Measurements from ENCODE around the gene FGFBP1.

Gene FGFBP1

DNA sequence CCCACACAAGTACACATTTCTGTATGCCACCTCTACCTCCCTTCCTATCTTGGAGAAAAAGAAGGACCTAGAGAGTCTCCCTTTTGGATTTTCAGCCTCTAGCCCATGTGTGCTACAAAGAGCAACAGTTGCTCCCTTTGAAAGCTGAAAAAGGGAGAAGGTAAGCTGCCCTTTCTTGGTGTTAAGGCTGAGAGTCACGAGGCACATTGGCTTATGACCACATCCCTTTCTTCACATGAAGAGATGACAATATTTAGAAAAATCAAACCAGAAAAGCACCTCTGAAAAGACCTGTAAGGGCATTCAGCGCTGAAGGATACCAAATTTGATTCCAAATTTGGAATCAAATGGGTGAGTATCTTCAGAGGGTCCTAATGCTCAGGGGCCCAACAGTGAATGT lies 6.4 kb upstream of the FGFBP1 start:
- H3K27ac ChIP-seq: no peak overlapping the region
- no peak overlapping the region for H3K4me3 ChIP-seq (ENCODE audit: low read depth, low read length)
- no peaks in the 10 kb centered on the region for H3K36me3 ChIP-seq
- H3K9me3 ChIP-seq (ENCODE audit: severe bottlenecking): no peaks in the 10 kb centered on the region
- TF ChIP-seq, protein P1, sequence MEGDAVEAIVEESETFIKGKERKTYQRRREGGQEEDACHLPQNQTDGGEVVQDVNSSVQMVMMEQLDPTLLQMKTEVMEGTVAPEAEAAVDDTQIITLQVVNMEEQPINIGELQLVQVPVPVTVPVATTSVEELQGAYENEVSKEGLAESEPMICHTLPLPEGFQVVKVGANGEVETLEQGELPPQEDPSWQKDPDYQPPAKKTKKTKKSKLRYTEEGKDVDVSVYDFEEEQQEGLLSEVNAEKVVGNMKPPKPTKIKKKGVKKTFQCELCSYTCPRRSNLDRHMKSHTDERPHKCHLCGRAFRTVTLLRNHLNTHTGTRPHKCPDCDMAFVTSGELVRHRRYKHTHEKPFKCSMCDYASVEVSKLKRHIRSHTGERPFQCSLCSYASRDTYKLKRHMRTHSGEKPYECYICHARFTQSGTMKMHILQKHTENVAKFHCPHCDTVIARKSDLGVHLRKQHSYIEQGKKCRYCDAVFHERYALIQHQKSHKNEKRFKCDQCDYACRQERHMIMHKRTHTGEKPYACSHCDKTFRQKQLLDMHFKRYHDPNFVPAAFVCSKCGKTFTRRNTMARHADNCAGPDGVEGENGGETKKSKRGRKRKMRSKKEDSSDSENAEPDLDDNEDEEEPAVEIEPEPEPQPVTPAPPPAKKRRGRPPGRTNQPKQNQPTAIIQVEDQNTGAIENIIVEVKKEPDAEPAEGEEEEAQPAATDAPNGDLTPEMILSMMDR (IDR thresholded peaks at IDR 0.05; ENCODE audit: low read depth, low read length): no peak
- no peaks in the 10 kb centered on the region for H3K27me3 ChIP-seq (ENCODE audit: insufficient read depth, low read depth, severe bottlenecking)
- DNase-seq: no peak

DNA sequence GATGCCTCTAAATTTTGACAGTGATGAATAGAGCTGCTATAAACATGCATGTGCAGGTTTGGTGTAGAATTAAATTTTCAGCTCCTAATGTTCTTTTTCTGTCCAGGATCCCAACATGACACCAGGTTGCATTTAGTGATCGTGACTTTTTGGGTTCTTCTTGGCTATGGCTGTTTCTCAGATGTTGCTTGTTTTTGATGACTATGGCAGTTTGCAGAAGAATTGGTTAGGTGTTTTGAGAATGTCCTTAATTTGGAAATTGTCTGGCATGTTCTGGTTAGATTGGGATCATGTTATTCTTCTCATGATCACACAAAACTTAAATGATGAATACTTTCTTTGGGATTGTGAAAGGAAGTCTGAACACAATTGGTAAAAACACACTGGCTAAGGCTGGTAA lies 3.7 kb upstream of the FGFBP1 start:
- Histone ChIP-seq H3K4me3 (ENCODE audit: low read depth, low read length) (no peak overlapping the region), H3K36me3 (no peaks in the 10 kb centered on the region), H3K27me3 (ENCODE audit: insufficient read depth, low read depth, severe bottlenecking) (no peaks in the 10 kb centered on the region), H3K9me3 (ENCODE audit: severe bottlenecking) (no peaks in the 10 kb centered on the region), H3K27ac (no peak overlapping the region)
- TF ChIP-seq, protein P1 (IDR thresholded peaks at IDR 0.05; ENCODE audit: low read depth, low read length): no peak
- no peak for DNase-seq

DNA sequence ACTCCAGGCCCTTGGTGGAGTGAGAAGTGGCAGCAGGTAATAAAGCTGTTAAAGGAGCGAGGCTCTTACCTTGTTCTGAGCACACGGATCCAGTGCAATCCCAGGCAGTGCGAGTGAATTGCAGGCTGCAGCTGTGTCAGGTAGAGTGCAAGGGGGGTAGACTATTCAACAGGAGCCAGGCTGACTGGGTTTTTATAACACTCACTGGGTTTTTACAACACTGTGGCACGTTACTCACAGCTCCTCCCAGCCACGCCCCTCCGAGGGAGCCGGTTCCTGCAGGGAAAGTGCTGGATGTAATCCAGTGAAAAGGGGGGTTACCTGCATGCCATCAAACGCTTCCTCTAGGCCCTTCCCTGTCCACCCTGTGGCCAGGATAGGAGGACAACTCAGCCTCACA lies 358 bp downstream of the FGFBP1 start:
- no peak overlapping the region for H3K4me3 ChIP-seq (ENCODE audit: low read depth, low read length)
- no peaks in the 10 kb centered on the region for H3K27me3 ChIP-seq (ENCODE audit: insufficient read depth, low read depth, severe bottlenecking)
- no peaks in the 10 kb centered on the region for H3K36me3 ChIP-seq
- H3K9me3 ChIP-seq (ENCODE audit: severe bottlenecking): no peaks in the 10 kb centered on the region
- DNase-seq: no peak
- TF ChIP-seq, protein P1 (IDR thresholded peaks at IDR 0.05; ENCODE audit: low read depth, low read length): no peak
- H3K27ac ChIP-seq: no peak overlapping the region

DNA sequence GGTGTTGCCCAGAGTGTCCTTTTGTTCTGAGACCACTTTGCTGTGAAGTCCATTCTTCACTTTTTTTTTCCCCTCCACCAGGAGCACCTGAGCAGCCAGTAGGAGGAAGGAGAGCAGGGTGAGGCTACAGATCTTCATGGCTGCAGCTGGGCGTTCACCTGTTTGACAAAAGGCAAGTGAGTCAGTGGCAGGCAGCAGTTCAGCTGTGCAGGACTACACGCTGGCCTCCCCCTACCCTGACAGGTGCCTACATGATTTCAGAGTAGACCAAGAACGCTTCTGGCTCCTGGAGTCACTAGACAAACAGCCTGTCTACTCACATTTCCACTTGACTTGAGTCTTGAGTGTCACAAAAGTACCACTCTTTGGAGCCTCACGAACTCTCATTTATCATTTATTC lies 2.0 kb downstream of the FGFBP1 start:
- TF ChIP-seq, protein P1 (IDR thresholded peaks at IDR 0.05; ENCODE audit: low read depth, low read length): no peak
- H3K4me3 ChIP-seq (ENCODE audit: low read depth, low read length): no peak overlapping the region
- H3K27ac ChIP-seq: no peak overlapping the region
- no peak for DNase-seq
- no peaks in the 10 kb centered on the region for H3K36me3 ChIP-seq
- no peaks in the 10 kb centered on the region for H3K27me3 ChIP-seq (ENCODE audit: insufficient read depth, low read depth, severe bottlenecking)
- no peaks in the 10 kb centered on the region for H3K9me3 ChIP-seq (ENCODE audit: severe bottlenecking)

DNA sequence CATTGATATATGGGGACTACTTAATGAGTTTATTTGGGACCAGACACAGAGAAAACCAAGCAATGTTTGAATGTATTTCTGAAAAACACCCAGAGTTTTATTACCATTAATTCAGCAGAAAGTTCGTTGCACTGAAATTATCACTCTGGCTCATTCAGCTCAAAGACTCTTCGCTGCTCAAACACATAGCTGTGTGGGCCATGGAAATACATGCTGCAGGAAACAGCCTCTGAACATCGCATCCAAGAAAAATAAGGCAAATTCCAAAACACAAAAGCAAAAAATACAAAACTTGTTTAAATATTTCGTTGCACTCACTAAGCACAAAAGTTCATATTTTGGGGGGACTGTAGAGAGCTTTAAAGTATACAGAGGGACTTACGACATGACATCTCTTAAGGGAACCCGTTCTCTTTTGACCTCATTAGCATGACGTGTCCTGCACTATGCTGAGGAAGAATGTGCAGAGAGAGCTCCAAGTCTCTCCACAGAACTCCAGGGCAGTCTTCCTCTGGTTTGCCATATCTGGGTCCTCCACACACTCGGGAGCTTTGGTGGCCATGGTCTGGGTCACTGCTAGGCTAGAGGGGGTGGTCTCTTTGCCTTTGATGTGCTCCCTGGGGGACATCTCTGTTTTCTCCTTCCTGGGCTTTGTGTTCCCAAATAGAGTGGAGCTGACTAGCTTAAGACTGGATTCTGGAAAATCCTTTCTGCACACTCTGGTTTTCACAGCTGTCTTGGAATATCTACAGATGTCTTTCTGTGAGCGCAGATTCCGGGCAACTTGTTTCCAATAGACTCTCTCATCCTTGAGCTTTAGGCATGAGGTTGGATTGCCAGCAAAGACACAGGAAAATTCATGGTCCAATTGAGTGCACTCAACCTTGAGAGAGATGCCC lies 2.8 kb downstream of the FGFBP1 start:
- Histone ChIP-seq H3K4me3 (ENCODE audit: low read depth, low read length) (no peak overlapping the region), H3K27me3 (ENCODE audit: insufficient read depth, low read depth, severe bottlenecking) (no peaks in the 10 kb centered on the region), H3K27ac (no peak overlapping the region), H3K36me3 (no peaks in the 10 kb centered on the region), H3K9me3 (ENCODE audit: severe bottlenecking) (no peaks in the 10 kb centered on the region)
- no peak for DNase-seq
- TF ChIP-seq, protein P1 (IDR thresholded peaks at IDR 0.05; ENCODE audit: low read depth, low read length): no peak

DNA sequence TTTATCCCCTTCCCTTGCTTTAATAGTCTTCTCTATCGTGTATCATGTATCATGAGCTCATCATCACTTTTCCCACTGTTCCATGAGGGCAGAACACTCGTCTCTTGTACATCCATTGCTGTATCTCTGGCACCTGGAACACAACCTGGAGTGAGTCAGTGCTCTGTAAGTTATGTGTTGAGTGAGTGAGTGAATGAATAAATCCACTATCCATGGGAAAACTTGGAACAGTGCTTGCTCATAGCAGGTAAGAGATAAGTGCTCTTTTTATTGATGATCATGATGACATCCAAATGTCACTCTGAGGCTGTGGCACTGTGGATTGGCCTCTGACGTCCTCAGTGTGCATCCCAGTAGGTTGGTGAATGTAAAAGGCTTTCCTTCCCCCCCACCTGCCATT lies 4.3 kb downstream of the FGFBP1 start:
- TF ChIP-seq, protein P1 (IDR thresholded peaks at IDR 0.05; ENCODE audit: low read depth, low read length): no peak
- Histone ChIP-seq H3K36me3 (no peaks in the 10 kb centered on the region), H3K9me3 (ENCODE audit: severe bottlenecking) (no peaks in the 10 kb centered on the region), H3K4me3 (ENCODE audit: low read depth, low read length) (no peak overlapping the region), H3K27ac (no peak overlapping the region), H3K27me3 (ENCODE audit: insufficient read depth, low read depth, severe bottlenecking) (no peaks in the 10 kb centered on the region)
- DNase-seq: no peak

All from WERI-Rb-1 (cell line).